Stimulated activated CD4-positive, alpha-beta T cell treated with anti-CD3 and anti-CD28 coated beads, TNF-alpha, amount 100 ng/mL, for 4 hours (primary cell): ENCODE data around the gene UGT1A8.
"Not testable (repeated sequence)": the region's sequence is repeated elsewhere in the genome, so short reads cannot be mapped to it uniquely, and the experiment has no call there.

Source experiments
- DNase-seq, 3 experiments: peaks; one replicate each; pipeline ENCODE4 v3.0.0-alpha.2; 2020; ENCODE audit warnings: low read depth in 3 of 3

The UGT1A8 gene

GRCh38 chr2:233617476-233617875 is at the start of gene UGT1A8:
Gene UGT1A8, plus strand, starts transcription at chr2:233617633. Its CDS starts 75 bp downstream, at chr2:233617708.
- DNase-seq: not testable (repeated sequence)

GRCh38 chr2:233571001-233571400 is 46.4 kb upstream of the UGT1A8 start:
- DNase-seq: no peak

- no peak for DNase-seq
Measured at GRCh38 chr2:233571462-233571861, 46.0 kb upstream of the UGT1A8 start.

- no peak for DNase-seq
Measured at GRCh38 chr2:233572468-233572867, 45.0 kb upstream of the UGT1A8 start.

- DNase-seq: not testable (repeated sequence)
Measured at GRCh38 chr2:233577341-233577740, 40.1 kb upstream of the UGT1A8 start.

- not testable (repeated sequence) for DNase-seq
Measured at GRCh38 chr2:233583217-233583965, 34.0 kb upstream of the UGT1A8 start.

- DNase-seq: no peak
Measured at GRCh38 chr2:233584210-233584609, 33.2 kb upstream of the UGT1A8 start.

GRCh38 chr2:233588400-233588799 is 29.0 kb upstream of the UGT1A8 start:
- DNase-seq: no peak

- not testable (repeated sequence) for DNase-seq
Measured at GRCh38 chr2:233592706-233593105, 24.7 kb upstream of the UGT1A8 start.

- no peak for DNase-seq
Measured at GRCh38 chr2:233593201-233593600, 24.2 kb upstream of the UGT1A8 start.

- no peak for DNase-seq
Measured at GRCh38 chr2:233597522-233597921, 19.9 kb upstream of the UGT1A8 start.

GRCh38 chr2:233598952-233599351 is 18.5 kb upstream of the UGT1A8 start:
- DNase-seq: no peak

- DNase-seq: no peak
Measured at GRCh38 chr2:233600386-233600785, 17.0 kb upstream of the UGT1A8 start.

- no peak for DNase-seq
Measured at GRCh38 chr2:233602076-233602475, 15.4 kb upstream of the UGT1A8 start.

GRCh38 chr2:233603520-233603919 is 13.9 kb upstream of the UGT1A8 start:
- DNase-seq: no peak

- no peak for DNase-seq
Measured at GRCh38 chr2:233604826-233605225, 12.6 kb upstream of the UGT1A8 start.

GRCh38 chr2:233605680-233606079 is 11.8 kb upstream of the UGT1A8 start:
- no peak for DNase-seq

- no peak for DNase-seq
Measured at GRCh38 chr2:233611284-233611683, 6.1 kb upstream of the UGT1A8 start.

GRCh38 chr2:233620204-233620603 is 2.8 kb downstream of the UGT1A8 start:
- DNase-seq: no peak

GRCh38 chr2:233621863-233622262 is 4.4 kb downstream of the UGT1A8 start:
- not testable (repeated sequence) for DNase-seq

GRCh38 chr2:233627331-233628025 is 10.0 kb downstream of the UGT1A8 start:
- no peak for DNase-seq

- DNase-seq: not testable (repeated sequence)
Measured at GRCh38 chr2:233636306-233636705, 18.9 kb downstream of the UGT1A8 start, which contains the start of gene UGT1A10. Gene UGT1A10, plus strand, starts transcription at chr2:233636448. Its CDS starts 75 bp downstream, at chr2:233636523.

- no peak for DNase-seq
Measured at GRCh38 chr2:233638836-233639235, 21.4 kb downstream of the UGT1A8 start.
